ENCODE results near the gene STAT2. TPM values are rescaled to one million over a fixed set of nuclear protein-coding genes. Genes with fewer than 3 reads are reported as not detected.
"Not testable (repeated sequence)": the region's sequence is repeated elsewhere in the genome, so short reads cannot be mapped to it uniquely, and the experiment has no call there.

The STAT2 gene
- 100 to 1,000 TPM; 119 to 150 (median 131) TPM for polyA plus RNA-seq (ENCODE audit: low read depth in 6 of 6)

GRCh38 chr12:56359851-56360767 is at the start of gene STAT2:
Gene STAT2, minus strand, starts transcription at chr12:56360107. Its CDS starts 3,536 bp downstream, at chr12:56356571.
- Mint-ChIP-seq H3K4me3 (peak within 1 kb of the TSS; percentile 86 to 99 (median 98)), H3K9me3 (no peaks in the 10 kb centered on the region), H3K27me3 (no peaks in the 10 kb centered on the region), H3K27ac (peak within 1 kb of the TSS; percentile 91 to 99 (median 95)), H3K36me3 (peaks cover 0 to 11% of the 10 kb centered on the region in 2 donors), H3K4me1 (peaks cover 23 to 55% (median 32%) of the 10 kb centered on the region in 3 donors)
- DNase-seq, result peak; percentile 100
- ATAC-seq (ENCODE audit: low read depth in 2 of 2), result peak; percentile 92 to 93

- Mint-ChIP-seq H3K4me3 (no peak overlapping the region), H3K27ac (peak overlapping the region in 1 of 6 donors; percentile 47), H3K27me3 (no peaks in the 10 kb centered on the region), H3K4me1 (peaks cover 0 to 2% (median 0%) of the 10 kb centered on the region in 3 donors), H3K9me3 (peaks cover 0 to 3% (median 0%) of the 10 kb centered on the region in 7 donors), H3K36me3 (no peaks in the 10 kb centered on the region)
- no peak for ATAC-seq (ENCODE audit: low read depth in 2 of 2)
- DNase-seq, result no peak
These were observed 49.0 kb upstream of the STAT2 start for GRCh38 chr12:56408799-56409417.

- H3K9me3 Mint-ChIP-seq, result peaks cover 3 to 12% (median 5%) of the 10 kb centered on the region in 7 donors
- H3K4me1 Mint-ChIP-seq; H3K27me3 Mint-ChIP-seq; DNase-seq; H3K4me3 Mint-ChIP-seq; ATAC-seq (ENCODE audit: low read depth in 2 of 2); H3K27ac Mint-ChIP-seq; H3K36me3 Mint-ChIP-seq: not testable (repeated sequence)
These were observed 44.3 kb upstream of the STAT2 start for GRCh38 chr12:56404227-56404626.

- not testable (repeated sequence) for H3K4me3 Mint-ChIP-seq; DNase-seq; H3K27me3 Mint-ChIP-seq; ATAC-seq (ENCODE audit: low read depth in 2 of 2); H3K4me1 Mint-ChIP-seq
- Mint-ChIP-seq H3K36me3 (peaks cover 10 to 12% of the 10 kb centered on the region in 2 donors), H3K9me3 (peaks cover 8 to 22% (median 15%) of the 10 kb centered on the region in 7 donors), H3K27ac (peak overlapping the region in 1 of 6 donors; percentile 34)
These were observed 41.7 kb upstream of the STAT2 start for GRCh38 chr12:56401612-56402011.

GRCh38 chr12:56401125-56401524 is 41.2 kb upstream of the STAT2 start:
- Mint-ChIP-seq H3K36me3 (peaks cover 10 to 12% of the 10 kb centered on the region in 2 donors), H3K9me3 (peaks cover 8 to 22% (median 15%) of the 10 kb centered on the region in 7 donors), H3K27ac (peak overlapping the region in 2 of 6 donors; percentile 26 to 34)
- not testable (repeated sequence) for H3K4me3 Mint-ChIP-seq; H3K4me1 Mint-ChIP-seq; ATAC-seq (ENCODE audit: low read depth in 2 of 2); DNase-seq; H3K27me3 Mint-ChIP-seq

- not testable (repeated sequence) for H3K4me3 Mint-ChIP-seq; H3K4me1 Mint-ChIP-seq; DNase-seq; ATAC-seq (ENCODE audit: low read depth in 2 of 2); H3K27me3 Mint-ChIP-seq
- Mint-ChIP-seq H3K27ac (peak overlapping the region in 1 of 6 donors; percentile 40), H3K9me3 (peaks cover 8 to 22% (median 15%) of the 10 kb centered on the region in 7 donors), H3K36me3 (peaks cover 10 to 12% of the 10 kb centered on the region in 2 donors)
These were observed 39.6 kb upstream of the STAT2 start for GRCh38 chr12:56399466-56399865.

- Mint-ChIP-seq H3K27ac (no peak overlapping the region), H3K9me3 (peaks cover 8 to 22% (median 15%) of the 10 kb centered on the region in 7 donors), H3K27me3 (no peaks in the 10 kb centered on the region), H3K36me3 (peaks cover 10 to 12% of the 10 kb centered on the region in 2 donors), H3K4me1 (peaks cover 0 to 7% (median 0%) of the 10 kb centered on the region in 3 donors), H3K4me3 (no peak overlapping the region)
- no peak for DNase-seq
- no peak for ATAC-seq (ENCODE audit: low read depth in 2 of 2)
These were observed 38.4 kb upstream of the STAT2 start for GRCh38 chr12:56398324-56398723.

GRCh38 chr12:56392331-56392730 is 32.4 kb upstream of the STAT2 start:
- Mint-ChIP-seq H3K27ac (no peak overlapping the region), H3K4me3 (no peak overlapping the region), H3K27me3 (no peaks in the 10 kb centered on the region), H3K36me3 (no peaks in the 10 kb centered on the region), H3K9me3 (peaks cover 0 to 2% (median 0%) of the 10 kb centered on the region in 7 donors), H3K4me1 (peaks cover 0 to 9% (median 0%) of the 10 kb centered on the region in 3 donors)
- ATAC-seq (ENCODE audit: low read depth in 2 of 2) (no peak), DNase-seq (no peak)

- H3K36me3 Mint-ChIP-seq, result no peaks in the 10 kb centered on the region
- peaks cover 0 to 9% (median 0%) of the 10 kb centered on the region in 3 donors for H3K4me1 Mint-ChIP-seq
- no peaks in the 10 kb centered on the region for H3K27me3 Mint-ChIP-seq
- ATAC-seq (ENCODE audit: low read depth in 2 of 2) (no peak), DNase-seq (no peak)
- H3K9me3 Mint-ChIP-seq, result peaks cover 0 to 2% (median 0%) of the 10 kb centered on the region in 7 donors
- H3K27ac Mint-ChIP-seq, result no peak overlapping the region
- H3K4me3 Mint-ChIP-seq, result no peak overlapping the region
These were observed 31.8 kb upstream of the STAT2 start for GRCh38 chr12:56391721-56392120.

- Mint-ChIP-seq H3K27ac (peak overlapping the region in 2 of 6 donors; percentile 22 to 63), H3K4me1 (peaks cover 0 to 9% (median 0%) of the 10 kb centered on the region in 3 donors)
These were observed 29.5 kb upstream of the STAT2 start for GRCh38 chr12:56389412-56389811.

GRCh38 chr12:56387152-56387736 is 27.3 kb upstream of the STAT2 start:
- H3K36me3 Mint-ChIP-seq, result no peaks in the 10 kb centered on the region
- peaks cover 0 to 2% (median 0%) of the 10 kb centered on the region in 7 donors for H3K9me3 Mint-ChIP-seq
- H3K4me3 Mint-ChIP-seq, result no peak overlapping the region
- H3K4me1 Mint-ChIP-seq, result peaks cover 0 to 3% (median 0%) of the 10 kb centered on the region in 3 donors
- DNase-seq, result no peak
- no peak for ATAC-seq (ENCODE audit: low read depth in 2 of 2)
- peak overlapping the region in 1 of 6 donors; percentile 56 for H3K27ac Mint-ChIP-seq
- H3K27me3 Mint-ChIP-seq, result no peaks in the 10 kb centered on the region

More at GRCh38 chr12:56389412-56389811, 29.5 kb upstream of the STAT2 start:
- H3K4me3 Mint-ChIP-seq, result no peak overlapping the region
- H3K36me3 Mint-ChIP-seq, result no peaks in the 10 kb centered on the region
- no peaks in the 10 kb centered on the region for H3K27me3 Mint-ChIP-seq
- DNase-seq (no peak), ATAC-seq (ENCODE audit: low read depth in 2 of 2) (no peak)
- peaks cover 0 to 2% (median 0%) of the 10 kb centered on the region in 7 donors for H3K9me3 Mint-ChIP-seq

- ATAC-seq (ENCODE audit: low read depth in 2 of 2) (no peak), DNase-seq (no peak)
- no peaks in the 10 kb centered on the region for H3K27me3 Mint-ChIP-seq
- peak overlapping the region in 2 of 6 donors; percentile 32 to 81 for H3K27ac Mint-ChIP-seq
- no peak overlapping the region for H3K4me3 Mint-ChIP-seq
- H3K36me3 Mint-ChIP-seq, result no peaks in the 10 kb centered on the region
- H3K4me1 Mint-ChIP-seq, result peaks cover 0 to 3% (median 0%) of the 10 kb centered on the region in 3 donors
- no peaks in the 10 kb centered on the region for H3K9me3 Mint-ChIP-seq
These were observed 26.0 kb upstream of the STAT2 start for GRCh38 chr12:56385873-56386272.

- peaks cover 7 to 19% (median 8%) of the 10 kb centered on the region in 3 donors for H3K4me1 Mint-ChIP-seq
- H3K27ac Mint-ChIP-seq, result no peak overlapping the region
- H3K4me3 Mint-ChIP-seq, result no peak overlapping the region
- peaks cover 0 to 9% (median 4%) of the 10 kb centered on the region in 7 donors for H3K9me3 Mint-ChIP-seq
- no peak for DNase-seq
- no peak for ATAC-seq (ENCODE audit: low read depth in 2 of 2)
- no peaks in the 10 kb centered on the region for H3K27me3 Mint-ChIP-seq
- no peaks in the 10 kb centered on the region for H3K36me3 Mint-ChIP-seq
These were observed 22.7 kb upstream of the STAT2 start for GRCh38 chr12:56382611-56383010.

All from naive B cell (primary cell).